Lung (tissue), 12 donors: ENCODE data around the gene UQCRHL. TPM values are rescaled to one million over a fixed set of nuclear protein-coding genes. Genes with fewer than 3 reads are reported as not detected.

Experiments used
- ATAC-seq: fragments of 200-7000 bp; cut with Tn5 transposase; one replicate; pipeline ENCODE4 v1.9.1; 2020; ENCODE audit warnings: moderate number of reproducible peaks; ENCODE audit not compliant: insufficient read depth, low FRiP score
- DNase-seq, 3 donors: peaks; one replicate each; pipeline ENCODE4 v3.0.0-alpha.2; 2013 to 2017
- H3K27ac ChIP-seq, 2 donors: one replicate each; pipeline ENCODE4 v1.5.1; 2013; ENCODE audit warnings: mild to moderate bottlenecking in 2 of 2, moderate library complexity in 2 of 2, control low read depth in 1 of 2, inconsistent platforms in 1 of 2, low read depth in 1 of 2, low read length in 1 of 2
- H3K27me3 ChIP-seq, 3 donors: one replicate each; pipeline ENCODE4 v1.5.1; 2013; ENCODE audit warnings: low read length in 2 of 3; ENCODE audit not compliant: control insufficient read depth in 3 of 3, insufficient read depth in 3 of 3
- H3K36me3 ChIP-seq, 4 donors: one replicate each; pipeline ENCODE4 v1.5.1; 2013; ENCODE audit warnings: low read length in 4 of 4, mild to moderate bottlenecking in 1 of 4, moderate library complexity in 1 of 4; ENCODE audit not compliant: control insufficient read depth in 4 of 4, insufficient read depth in 4 of 4
- H3K4me1 ChIP-seq, 5 donors: one replicate each; pipeline ENCODE4 v1.5.1; 2013; ENCODE audit warnings: low read length in 5 of 5, mild to moderate bottlenecking in 2 of 5, moderate library complexity in 1 of 5; ENCODE audit not compliant: control insufficient read depth in 5 of 5, insufficient read depth in 5 of 5
- H3K4me3 ChIP-seq: one replicate; pipeline ENCODE4 v1.5.1; 2013; ENCODE audit warnings: mild to moderate bottlenecking, control low read depth, moderate library complexity
- H3K9ac ChIP-seq, 2 donors: one replicate each; pipeline ENCODE4 v1.5.1; 2013; ENCODE audit warnings: low read length in 2 of 2, control low read depth in 1 of 2; ENCODE audit not compliant: insufficient read depth in 1 of 2
- H3K9me3 ChIP-seq, 4 donors: one replicate each; pipeline ENCODE4 v1.5.1; 2013; ENCODE audit warnings: low read length in 3 of 4, mild to moderate bottlenecking in 1 of 4, moderate library complexity in 1 of 4; ENCODE audit not compliant: control insufficient read depth in 4 of 4, insufficient read depth in 3 of 4
- CTCF ChIP-seq: IDR thresholded peaks from 2 replicates; pipeline ENCODE4 v1.5.1; 2012; ENCODE audit warnings: mild to moderate bottlenecking; ENCODE audit errors: control extremely low read depth, extremely low read depth
- WGBS, 2 donors: extraction: QIAGEN DNeasy Blood & Tissue Kit; methylation state at CpG; one replicate each; pipeline ENCODE4 v1.1.7; 2013; 5-methylcytosine and 5-hydroxymethylcytosine counted together
- polyA plus RNA-seq, 2 donors: library from polyadenylated mRNA; stranded (reverse); fragments of 200-250 nt; gene quantifications; one replicate each; pipeline ENCODE4 v1.2.1, GENCODE V29; 2013
- total RNA-seq, 2 donors: library from RNA; depleted of rRNA in 1 of 2; stranded (reverse); fragments of >200 nt in 1 of 2; gene quantifications; one replicate each; pipeline ENCODE4 v1.2.1, GENCODE V29; 2014 to 2021
- donor health status: control.
- donor health status: control.
- donor health status: Bipolar disorder and iron deficiency.
- donor health status: healthy.
- donor health status: DM: yes; HTN: yes; CAD: no.

Gene UQCRHL
- total and polyA plus RNA-seq, 4 donors: 1.1 to 4.6 (median 1.7) TPM

- ATAC-seq: peak; percentile 79
- Histone ChIP-seq H3K4me1 (peaks cover 0 to 14% (median 4%) of the 10 kb centered on the region in 5 donors), H3K36me3 (no peaks in the 10 kb centered on the region), H3K27ac (peak overlapping the region; percentile 91 to 99), H3K9ac (peak overlapping the region; percentile 88 to 90), H3K27me3 (no peaks in the 10 kb centered on the region), H3K4me3 (peak overlapping the region; percentile 65), H3K9me3 (no peaks in the 10 kb centered on the region)
- DNase-seq: peak; percentile 100
- no peak for TF ChIP-seq CTCF
- WGBS, 2 donors: 3 to 4% methylated on average over 57 to 66 of the region's 66 CpGs
Observed at GRCh38 chr1:15835741-15836510, 28.5 kb upstream of the UQCRHL start.

GRCh38 chr1:15835205-15835740 lies 27.8 kb upstream of the UQCRHL start:
- Histone ChIP-seq H3K27me3 (no peaks in the 10 kb centered on the region), H3K9ac (peak overlapping the region; percentile 78 to 85), H3K27ac (peak overlapping the region; percentile 90 to 99), H3K4me3 (peak overlapping the region; percentile 65), H3K36me3 (no peaks in the 10 kb centered on the region), H3K4me1 (peaks cover 0 to 14% (median 5%) of the 10 kb centered on the region in 5 donors), H3K9me3 (no peaks in the 10 kb centered on the region)
- DNase-seq: no peak
- 0 to 1% methylated on average over 37 of the region's 37 CpGs for WGBS, 2 donors
- no peak for TF ChIP-seq CTCF
- peak; percentile 17 for ATAC-seq

GRCh38 chr1:15834406-15835204 lies 27.2 kb upstream of the UQCRHL start:
- 0% methylated on average over 73 to 77 of the region's 77 CpGs for WGBS, 2 donors
- peak overlapping the region; percentile 90 to 99 for H3K27ac ChIP-seq
- ATAC-seq (peak; percentile 81), DNase-seq (peak; percentile 92 to 98 (median 97))
- no peaks in the 10 kb centered on the region for H3K27me3 ChIP-seq
- H3K9ac ChIP-seq: peak overlapping the region; percentile 78 to 91
- H3K36me3 ChIP-seq: no peaks in the 10 kb centered on the region
- peaks cover 0 to 14% (median 5%) of the 10 kb centered on the region in 5 donors for H3K4me1 ChIP-seq
- no peaks in the 10 kb centered on the region for H3K9me3 ChIP-seq
- TF ChIP-seq CTCF: no peak
- H3K4me3 ChIP-seq: peak overlapping the region; percentile 65
